H1 (cell line): ENCODE measurements around the gene SLC27A4. TPM values are rescaled to one million over a fixed set of nuclear protein-coding genes. Genes with fewer than 3 reads are reported as not detected.

Source experiments
- CTCF ChIA-PET: fragments of 300-600 bp; sonication (Branson Sonifier 250); formaldehyde crosslinking; loops from one replicate; lab custom pipeline; 2021; ENCODE audit not compliant: partially characterized antibody; lab: Charles Lee
- POLR2A ChIA-PET: fragments of 300-600 bp; sonication (Branson Sonifier 250); formaldehyde crosslinking; loops from one replicate; lab custom pipeline; 2021; ENCODE audit warnings: inconsistent platforms; ENCODE audit not compliant: partially characterized antibody; lab: Charles Lee
- DNase-seq, 2 experiments: peaks; one replicate each; pipeline versions ENCODE4 v3.0.0 to v3.0.0-alpha.2; 2010 to 2022; ENCODE audit warnings: low spot score in 2 of 2, low read depth in 1 of 2, mixed read lengths in 1 of 2
- FAIRE-seq: peaks from 2 replicates; lab custom pipeline; 2011; peaks lifted over from hg19 to GRCh38; lab: Jason Lieb, UNC
- H2AFZ ChIP-seq: 2 replicates; pipeline ENCODE4 v1.8.1; 2012; ENCODE audit warnings: low read length, inconsistent platforms
- H2AK5ac ChIP-seq: 2 replicates; pipeline ENCODE4 v1.6.1; 2013; ENCODE audit warnings: low read depth, low read length
- H2BK120ac ChIP-seq: replicated peaks from 2 replicates; pipeline ENCODE3; 2013; ENCODE audit warnings: low read depth, low read length, inconsistent platforms
- H2BK12ac ChIP-seq: 2 replicates; pipeline ENCODE4 v1.6.1; 2013; ENCODE audit warnings: low read depth, low read length
- H2BK15ac ChIP-seq: 2 replicates; pipeline ENCODE4 v1.6.1; 2013; ENCODE audit warnings: low read length
- H2BK20ac ChIP-seq: 2 replicates; pipeline ENCODE4 v1.6.1; 2013; ENCODE audit warnings: low read length
- H2BK5ac ChIP-seq: 2 replicates; pipeline ENCODE4 v1.6.1; 2013; ENCODE audit warnings: low read depth, low read length
- H3K14ac ChIP-seq: 2 replicates; pipeline ENCODE4 v1.6.1; 2013; ENCODE audit warnings: inconsistent platforms; ENCODE audit not compliant: insufficient read length
- H3K18ac ChIP-seq: 2 replicates; pipeline ENCODE4 v1.6.1; 2013; ENCODE audit warnings: low read length; ENCODE audit errors: extremely low read depth
- H3K23ac ChIP-seq: 2 replicates; pipeline ENCODE4 v1.6.1; 2013; ENCODE audit warnings: inconsistent platforms; ENCODE audit not compliant: insufficient read length
- H3K23me2 ChIP-seq: 2 replicates; pipeline ENCODE4 v1.6.1; 2013; ENCODE audit warnings: low read depth, low read length
- H3K27ac ChIP-seq: 2 replicates; pipeline ENCODE4 v1.6.1; 2011; ENCODE audit warnings: low read depth, low read length, inconsistent platforms
- H3K27me3 ChIP-seq, 4 experiments: replicated peaks in 1 of 4; 1 replicate in 1 of 4; 2 replicates in 3 of 4; pipeline versions ENCODE4 v1.6.1 to v1.8.1; 2011 to 2013; ENCODE audit warnings: low read length in 3 of 4, mild to moderate bottlenecking in 3 of 4, inconsistent platforms in 2 of 4, mixed read lengths in 2 of 4, moderate library complexity in 1 of 4; ENCODE audit not compliant: control insufficient read depth in 3 of 4, insufficient read depth in 3 of 4; ENCODE audit errors: extremely low read depth in 1 of 4
- H3K36me3 ChIP-seq, 4 experiments: 2 replicates each; pipeline versions ENCODE4 v1.6.1 to v1.8.1; 2011 to 2013; ENCODE audit warnings: mild to moderate bottlenecking in 4 of 4, low read length in 3 of 4, moderate library complexity in 2 of 4, control low read depth in 1 of 4, inconsistent platforms in 1 of 4; ENCODE audit not compliant: insufficient read depth in 4 of 4, control insufficient read depth in 2 of 4
- H3K4ac ChIP-seq: replicated peaks from 2 replicates; pipeline ENCODE3; 2013; ENCODE audit warnings: low read length, low read depth, mixed read lengths, inconsistent platforms; ENCODE audit not compliant: insufficient read length
- H3K4me1 ChIP-seq, 4 experiments: replicated peaks in 1 of 4; 1 replicate in 1 of 4; 2 replicates in 3 of 4; pipeline versions ENCODE4 v1.6.1 to v1.8.1; 2011 to 2013; ENCODE audit warnings: low read length in 3 of 4, inconsistent platforms in 2 of 4, mixed read lengths in 1 of 4; ENCODE audit not compliant: insufficient read depth in 4 of 4, control insufficient read depth in 3 of 4
- H3K4me2 ChIP-seq, 2 experiments: 2 replicates each; pipeline versions ENCODE4 v1.6.1 to v1.8.1; 2011 to 2013; ENCODE audit warnings: low read depth in 2 of 2, low read length in 2 of 2, control low read depth in 1 of 2, inconsistent platforms in 1 of 2, mild to moderate bottlenecking in 1 of 2; ENCODE audit not compliant: insufficient read depth in 1 of 2
- H3K4me3 ChIP-seq, 4 experiments: fragments of 200-600, 300-600 bp in 1 of 4; sonication (generic), shearing (Covaris generic), sonication (Bioruptor Twin) in 1 of 4; 2 replicates each; pipeline versions ENCODE4 v1.5.1 to v1.8.1; 2011 to 2016; ENCODE audit warnings: low read length in 4 of 4, low read depth in 3 of 4, control low read depth in 2 of 4, inconsistent platforms in 2 of 4, mild to moderate bottlenecking in 2 of 4, mixed read lengths in 1 of 4, moderate library complexity in 1 of 4; ENCODE audit not compliant: insufficient read depth in 2 of 4; ENCODE audit errors: extremely low read depth in 1 of 4
- H3K56ac ChIP-seq: replicated peaks from 2 replicates; pipeline ENCODE3; 2013; ENCODE audit warnings: low read depth, mild to moderate bottlenecking, mixed read lengths, low read length, inconsistent platforms; ENCODE audit not compliant: insufficient read length
- H3K79me1 ChIP-seq: 2 replicates; pipeline ENCODE4 v1.6.1; 2013; ENCODE audit warnings: low read depth, low read length, control low read depth
- H3K79me2 ChIP-seq, 2 experiments: 2 replicates each; pipeline versions ENCODE4 v1.6.1 to v1.8.1; 2012 to 2013; ENCODE audit warnings: low read length in 2 of 2, mild to moderate bottlenecking in 2 of 2, inconsistent platforms in 1 of 2; ENCODE audit not compliant: insufficient read depth in 2 of 2, control insufficient read depth in 1 of 2
- H3K9ac ChIP-seq, 4 experiments: replicated peaks in 1 of 4; 1 replicate in 1 of 4; 2 replicates in 3 of 4; pipeline versions ENCODE4 v1.6.1 to v1.8.1; 2011 to 2013; ENCODE audit warnings: low read depth in 3 of 4, low read length in 3 of 4, control low read depth in 2 of 4, mild to moderate bottlenecking in 2 of 4, moderate library complexity in 2 of 4, inconsistent platforms in 1 of 4; ENCODE audit errors: extremely low read depth in 1 of 4
- H3K9me3 ChIP-seq, 2 experiments: 2 replicates each; pipeline versions ENCODE4 v1.6.1 to v1.8.1; 2012 to 2013; ENCODE audit warnings: mild to moderate bottlenecking in 2 of 2, moderate library complexity in 2 of 2, control low read depth in 1 of 2, inconsistent platforms in 1 of 2, low read depth in 1 of 2, low read length in 1 of 2, mixed read lengths in 1 of 2; ENCODE audit not compliant: insufficient read depth in 2 of 2
- H4K20me1 ChIP-seq, 2 experiments: replicated peaks in 1 of 2; 2 replicates each; pipeline versions ENCODE3 to v1.8.1; 2011 to 2013; ENCODE audit warnings: inconsistent platforms in 2 of 2, low read length in 2 of 2, mild to moderate bottlenecking in 1 of 2; ENCODE audit not compliant: insufficient read depth in 2 of 2, control insufficient read depth in 1 of 2
- H4K5ac ChIP-seq: 2 replicates; pipeline ENCODE4 v1.6.1; 2013; ENCODE audit warnings: low read length, low read depth, mixed read lengths, inconsistent platforms; ENCODE audit not compliant: insufficient read length
- H4K8ac ChIP-seq: 2 replicates; pipeline ENCODE4 v1.8.0; 2013; ENCODE audit warnings: mild to moderate bottlenecking, moderate library complexity, low read length, inconsistent platforms; ENCODE audit not compliant: insufficient read depth; ENCODE audit errors: extremely low read depth
- H4K91ac ChIP-seq: replicated peaks from 2 replicates; pipeline ENCODE3; 2013; ENCODE audit warnings: low read length, mixed read lengths, inconsistent platforms; ENCODE audit not compliant: insufficient read length
- ASH2L ChIP-seq: fragments of 200-600, 300-600 bp; sonication (generic); IDR thresholded peaks from one replicate; pipeline ENCODE4 v1.7.1; 2017; ENCODE audit warnings: low read length
- CBX5 ChIP-seq: fragments of 300-800, 300-1000 bp; sonication (generic); IDR thresholded peaks from 2 replicates; pipeline ENCODE4 v1.7.1; 2016; ENCODE audit warnings: antibody characterized with exemption, low read length, low read depth
- RBBP5 ChIP-seq: IDR thresholded peaks from 2 replicates; pipeline ENCODE4 v1.7.1; 2012; ENCODE audit warnings: low read depth, mild to moderate bottlenecking, inconsistent platforms, low read length, moderate library complexity, borderline replicate concordance
- USF2 ChIP-seq: IDR thresholded peaks from 2 replicates; pipeline ENCODE4 v1.6.1; 2011; ENCODE audit warnings: low read length, improper control_type of control experiment
- WGBS, 2 experiments: shearing (Covaris generic) in 1 of 2; methylation state at CpG; one replicate each; pipeline versions ENCODE4 v1.1.6 to v1.1.7; 2013 to 2015; ENCODE audit warnings: low lambda C conversion rate in 2 of 2, mixed read lengths in 2 of 2, inconsistent platforms in 1 of 2, low coverage in 1 of 2, missing lambda C conversion rate in 1 of 2; ENCODE audit not compliant: insufficient replicate concordance in 2 of 2, insufficient coverage in 1 of 2, insufficient read length in 1 of 2; ENCODE audit errors: extremely low coverage in 1 of 2, missing lambda C conversion rate in 1 of 2; 5-methylcytosine and 5-hydroxymethylcytosine counted together
- polyA plus RNA-seq, 7 experiments: library from polyadenylated mRNA; depleted of rRNA in 3 of 7; stranded (reverse) in 5 of 7; unstranded in 2 of 7; fragments of >200 nt in 5 of 7; fragments of 200-250 nt in 2 of 7; gene quantifications; 1 replicate in 5 of 7; 2 replicates in 1 of 7; 4 replicates in 1 of 7; pipeline versions ENCODE4 v1.2.1 to v1.2.3, GENCODE V29; 2011 to 2013; ENCODE audit warnings: missing spikeins in 2 of 7, mixed read lengths in 2 of 7
- total RNA-seq: library from RNA; stranded (reverse); fragmentation: NEBNext Ultra II Directional; extraction: Animal tissue kit (Norgen Biotek cat#: 25700); gene quantifications from 2 replicates; pipeline ENCODE4 v1.2.1, GENCODE V29; 2021

The SLC27A4 gene
- total and polyA plus RNA-seq, 2 of the 8 experiments (the other 6 are each of a cell fraction or from before 2014, with no cell fraction given): 14.9 to 20.5 TPM

- TF ChIP-seq ASH2L: no peak
- TF ChIP-seq CBX5: no peak
- no peak for TF ChIP-seq RBBP5
- no peak for TF ChIP-seq USF2
- Histone ChIP-seq H2BK20ac (no peak overlapping the region), H3K27ac (no peak overlapping the region), H4K8ac (no peak overlapping the region), H3K9me3 (no peaks in the 10 kb centered on the region), H3K4ac (peak overlapping the region; percentile 70), H4K91ac (no peak overlapping the region), H3K23ac (no peak overlapping the region), H3K56ac (no peak overlapping the region), H2AFZ (no peak overlapping the region), H3K23me2 (peaks cover 2% of the 10 kb centered on the region; the same call in 1 of the 2 replicates), H3K4me2 (peak overlapping the region; percentile 48 to 66), H4K5ac (no peak overlapping the region), H2BK12ac (peak overlapping the region; percentile 92; the same call in 1 of the 2 replicates), H2BK120ac (no peak overlapping the region), H3K14ac (no peak overlapping the region), H3K27me3 (peaks cover 7 to 60% (median 51%) of the 10 kb centered on the region in 4 experiments), H3K79me1 (0 out of 2 replicates have a peak, but pooled peaks cover 6% of the 10 kb centered on the region), H2AK5ac (peak overlapping the region; percentile 27; the same call in 1 of the 2 replicates), H3K4me1 (peaks cover 26 to 40% (median 36%) of the 10 kb centered on the region in 4 experiments), H3K36me3 (peaks cover 0 to 7% (median 0%) of the 10 kb centered on the region in 4 experiments; a peak in 3 of 8 replicates), H3K18ac (peak overlapping the region; percentile 40; the same call in 1 of the 2 replicates), H3K4me3 (peak overlapping the region in 3 of 4 experiments; percentile 11 to 44 (median 24); a peak in 4 of 8 replicates), H3K79me2 (no peaks in the 10 kb centered on the region), H2BK15ac (0 out of 2 replicates have a peak overlapping the region, but pooled peaks have one; percentile 61), H3K9ac (no peak overlapping the region), H4K20me1 (peaks cover 24 to 29% of the 10 kb centered on the region in 2 experiments), H2BK5ac (peak overlapping the region; percentile 75; the same call in 1 of the 2 replicates)
- no peak for DNase-seq
- no peak for FAIRE-seq
- ChIA-PET CTCF (interaction anchor here (1.2 to 21.9 kb wide), 4 partner anchors 9 to 29 kb away, joined by 3 to 323 read pairs (median 36); partner anchors contain the start of gene URM1), POLR2A (interaction anchor here (0.7 to 5.6 kb wide), 10 partner anchors 13 to 220 kb away, joined by 3 to 63 read pairs (median 6); partner anchors contain the start of genes CERCAM and URM1)
- WGBS, 2 experiments: 60% methylated on average over 6 of the region's 6 CpGs; no CpG with 5 or more reads in 1 of the 2 experiments
These were observed 41.9 kb downstream of the SLC27A4 start for GRCh38 chr9:128382261-128382660.
